C4-2B (cell line): Measurements from ENCODE around the gene RIMS3.

Experiments
- ZFX ChIP-seq: fragments of 450-650 bp; IDR thresholded peaks from 2 replicates; pipeline ENCODE4 v1.6.1; 2017
- TF ChIP-seq, protein P1 (sequence below): fragments of 450-650 bp; conservative IDR thresholded peaks from 2 replicates; pipeline ENCODE4 v1.5.1; 2017; ENCODE audit warnings: mild to moderate bottlenecking

DNA sequence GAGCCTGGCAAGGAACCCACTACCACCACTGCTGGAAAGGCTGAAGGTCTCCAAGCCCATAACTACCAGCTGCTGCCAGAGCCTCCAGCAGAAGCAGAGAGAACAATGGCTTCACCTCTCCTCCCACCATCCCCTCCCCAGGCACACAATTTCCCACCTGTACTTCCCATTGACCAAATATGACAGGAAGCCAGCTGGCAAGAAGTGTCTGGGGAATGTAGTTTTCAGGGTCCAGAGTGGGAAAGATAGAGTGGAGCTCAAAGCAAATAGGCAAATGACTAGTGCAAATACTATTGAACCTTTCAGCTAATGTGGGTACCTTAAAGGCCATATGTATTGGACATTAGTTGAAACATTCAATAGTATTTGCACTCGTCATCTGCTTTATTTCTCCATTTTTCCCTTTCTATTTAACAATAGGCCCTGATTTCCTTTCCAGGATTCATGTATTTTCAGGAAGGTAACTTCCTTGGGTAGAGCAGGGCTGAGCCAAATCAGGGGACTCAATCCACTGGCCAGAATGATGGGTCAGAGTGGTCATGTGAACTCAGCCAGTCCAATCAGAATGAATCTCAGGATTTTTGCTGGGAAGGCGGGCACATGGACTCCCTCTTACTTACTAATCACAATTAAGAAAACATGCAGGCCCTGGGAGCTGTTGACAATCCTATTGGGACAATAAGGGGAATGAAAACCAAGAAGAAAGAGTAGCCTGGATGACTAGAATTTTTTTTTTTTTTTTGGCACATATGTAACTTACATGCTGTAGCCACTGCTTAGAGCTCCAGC is 13.9 kb upstream of the RIMS3 start:
- TF ChIP-seq, protein P1, sequence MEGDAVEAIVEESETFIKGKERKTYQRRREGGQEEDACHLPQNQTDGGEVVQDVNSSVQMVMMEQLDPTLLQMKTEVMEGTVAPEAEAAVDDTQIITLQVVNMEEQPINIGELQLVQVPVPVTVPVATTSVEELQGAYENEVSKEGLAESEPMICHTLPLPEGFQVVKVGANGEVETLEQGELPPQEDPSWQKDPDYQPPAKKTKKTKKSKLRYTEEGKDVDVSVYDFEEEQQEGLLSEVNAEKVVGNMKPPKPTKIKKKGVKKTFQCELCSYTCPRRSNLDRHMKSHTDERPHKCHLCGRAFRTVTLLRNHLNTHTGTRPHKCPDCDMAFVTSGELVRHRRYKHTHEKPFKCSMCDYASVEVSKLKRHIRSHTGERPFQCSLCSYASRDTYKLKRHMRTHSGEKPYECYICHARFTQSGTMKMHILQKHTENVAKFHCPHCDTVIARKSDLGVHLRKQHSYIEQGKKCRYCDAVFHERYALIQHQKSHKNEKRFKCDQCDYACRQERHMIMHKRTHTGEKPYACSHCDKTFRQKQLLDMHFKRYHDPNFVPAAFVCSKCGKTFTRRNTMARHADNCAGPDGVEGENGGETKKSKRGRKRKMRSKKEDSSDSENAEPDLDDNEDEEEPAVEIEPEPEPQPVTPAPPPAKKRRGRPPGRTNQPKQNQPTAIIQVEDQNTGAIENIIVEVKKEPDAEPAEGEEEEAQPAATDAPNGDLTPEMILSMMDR: no peak
- no peak for TF ChIP-seq ZFX
